Limb (tissue), 2 donors: Measurements from ENCODE around the gene ZYG11A.
"Not testable (repeated sequence)": the region's sequence is repeated elsewhere in the genome, so short reads cannot be mapped to it uniquely, and the experiment has no call there.

Experiments used
- DNase-seq, 2 donors: peaks; one replicate each; pipeline ENCODE4 v3.0.0-alpha.2; 2016; ENCODE audit errors: extremely low spot score in 2 of 2

ZYG11A gene

GRCh38 chr1:52842643-52843310, at the start of gene ZYG11A:
ZYG11A (plus strand) TSS chr1:52842760; CDS start chr1:52842884, 124 bp downstream.
- peak; percentile 49 to 79 for DNase-seq

- DNase-seq = not testable (repeated sequence)
These were observed 48.8 kb upstream of the ZYG11A start for GRCh38 chr1:52793717-52794116.

- DNase-seq = no peak
These were observed 47.1 kb upstream of the ZYG11A start for GRCh38 chr1:52795464-52795863.

- DNase-seq = no peak
These were observed 44.2 kb upstream of the ZYG11A start for GRCh38 chr1:52798331-52798730.

- DNase-seq = no peak
These were observed 41.5 kb upstream of the ZYG11A start for GRCh38 chr1:52801011-52801410.

- not testable (repeated sequence) for DNase-seq
These were observed 38.5 kb upstream of the ZYG11A start for GRCh38 chr1:52804083-52804482.

GRCh38 chr1:52814465-52814864, 28.1 kb upstream of the ZYG11A start:
- DNase-seq = no peak

GRCh38 chr1:52820830-52821229, 21.7 kb upstream of the ZYG11A start:
- DNase-seq = not testable (repeated sequence)

- no peak for DNase-seq
These were observed 16.7 kb upstream of the ZYG11A start for GRCh38 chr1:52825868-52826267.

GRCh38 chr1:52834798-52835197, 7.8 kb upstream of the ZYG11A start:
- DNase-seq = no peak

GRCh38 chr1:52836035-52836434, 6.5 kb upstream of the ZYG11A start:
- DNase-seq = no peak

- not testable (repeated sequence) for DNase-seq
These were observed 3.4 kb upstream of the ZYG11A start for GRCh38 chr1:52839175-52839574.

- not testable (repeated sequence) for DNase-seq
These were observed 2.6 kb downstream of the ZYG11A start for GRCh38 chr1:52845119-52845518.

- no peak for DNase-seq
These were observed 5.9 kb downstream of the ZYG11A start for GRCh38 chr1:52848423-52848822.

- DNase-seq = no peak
These were observed 8.4 kb downstream of the ZYG11A start for GRCh38 chr1:52850951-52851350.

- no peak for DNase-seq
These were observed 10.3 kb downstream of the ZYG11A start for GRCh38 chr1:52852854-52853253.

- DNase-seq = no peak
These were observed 13.0 kb downstream of the ZYG11A start for GRCh38 chr1:52855584-52855983.

- no peak for DNase-seq
These were observed 13.5 kb downstream of the ZYG11A start for GRCh38 chr1:52856026-52856425.

- no peak for DNase-seq
These were observed 14.9 kb downstream of the ZYG11A start for GRCh38 chr1:52857443-52857842.

- DNase-seq = no peak
These were observed 20.3 kb downstream of the ZYG11A start for GRCh38 chr1:52862666-52863458.

- DNase-seq = no peak
These were observed 24.7 kb downstream of the ZYG11A start for GRCh38 chr1:52867087-52867863.

- DNase-seq = not testable (repeated sequence)
These were observed 27.2 kb downstream of the ZYG11A start for GRCh38 chr1:52869727-52870126.
